Dedifferentiated amniotic fluid mesenchymal stem cell (primary cell): ENCODE measurements around the gene ZNF730.
A peak's percentile ranks its signal among the peaks of the same experiment; 100 is the strongest.
"Not testable (repeated sequence)": the region's sequence is repeated elsewhere in the genome, so short reads cannot be mapped to it uniquely, and the experiment has no call there.

Source experiments
- DNase-seq: peaks from one replicate; pipeline ENCODE4 v3.0.0-alpha.2; 2016; ENCODE audit errors: extremely low spot score

Gene ZNF730

GRCh38 chr19:23116802-23117571, at the start of gene ZNF730:
Gene ZNF730 (plus strand): TSS chr19:23117025. CDS start chr19:23117174, 149 bp downstream.
- peak; percentile 54 for DNase-seq

GRCh38 chr19:23070353-23071146, 46.3 kb upstream of the ZNF730 start:
- DNase-seq = no peak

GRCh38 chr19:23071147-23071511, 45.7 kb upstream of the ZNF730 start:
- DNase-seq = no peak

- no peak for DNase-seq
Measured at GRCh38 chr19:23075031-23075733, 41.6 kb upstream of the ZNF730 start.

GRCh38 chr19:23077776-23078175, 39.0 kb upstream of the ZNF730 start:
- not testable (repeated sequence) for DNase-seq

- no peak for DNase-seq
Measured at GRCh38 chr19:23093832-23094231, 23.0 kb upstream of the ZNF730 start.

- DNase-seq = no peak
Measured at GRCh38 chr19:23095418-23095817, 21.4 kb upstream of the ZNF730 start.

GRCh38 chr19:23098286-23098685, 18.5 kb upstream of the ZNF730 start:
- no peak for DNase-seq

- no peak for DNase-seq
Measured at GRCh38 chr19:23098988-23099387, 17.8 kb upstream of the ZNF730 start.

GRCh38 chr19:23099966-23100365, 16.9 kb upstream of the ZNF730 start:
- DNase-seq = no peak

GRCh38 chr19:23101241-23101640, 15.6 kb upstream of the ZNF730 start:
- DNase-seq = no peak

- no peak for DNase-seq
Measured at GRCh38 chr19:23118400-23118799, 1.6 kb downstream of the ZNF730 start.

- DNase-seq = not testable (repeated sequence)
Measured at GRCh38 chr19:23134211-23134610, 17.4 kb downstream of the ZNF730 start.

GRCh38 chr19:23145617-23146415, 29.0 kb downstream of the ZNF730 start:
- DNase-seq = no peak

GRCh38 chr19:23160766-23161165, 43.9 kb downstream of the ZNF730 start:
- no peak for DNase-seq

- not testable (repeated sequence) for DNase-seq
Measured at GRCh38 chr19:23168286-23168685, 51.5 kb downstream of the ZNF730 start.

- no peak for DNase-seq
Measured at GRCh38 chr19:23183251-23183650, 66.4 kb downstream of the ZNF730 start.

- no peak for DNase-seq
Measured at GRCh38 chr19:23190341-23190740, 73.5 kb downstream of the ZNF730 start.
